Uterus (tissue), 4 donors: ENCODE results near the gene AK6. TPM values are rescaled to one million over a fixed set of nuclear protein-coding genes. Genes with fewer than 3 reads are reported as not detected.
"Not testable (repeated sequence)": the region's sequence is repeated elsewhere in the genome, so short reads cannot be mapped to it uniquely, and the experiment has no call there.

Experiments
- DNase-seq, 2 donors: peaks; one replicate each; pipeline ENCODE4 v3.0.0-alpha.2; 2019 to 2020
- H3K27ac ChIP-seq, 2 donors: fragments of 200-600 bp; sonication (generic); 1 replicate in 1 of 2; 2 replicates in 1 of 2; pipeline ENCODE4 v1.5.1; 2016 to 2018
- H3K27me3 ChIP-seq, 2 donors: fragments of 200-600 bp; sonication (generic); one replicate each; pipeline ENCODE4 v1.5.1; 2018 to 2019; ENCODE audit warnings: control low read depth in 1 of 2
- H3K36me3 ChIP-seq, 2 donors: fragments of 200-600 bp; sonication (generic); one replicate each; pipeline ENCODE4 v1.5.1; 2019; ENCODE audit warnings: control low read depth in 1 of 2
- H3K4me1 ChIP-seq, 2 donors: fragments of 200-600 bp; sonication (generic); one replicate each; pipeline ENCODE4 v1.5.1; 2018 to 2019; ENCODE audit warnings: control low read depth in 1 of 2
- H3K4me3 ChIP-seq, 2 donors: fragments of 200-600 bp; sonication (generic); 1 replicate in 1 of 2; 2 replicates in 1 of 2; pipeline ENCODE4 v1.5.1; 2018 to 2019; ENCODE audit warnings: mild to moderate bottlenecking in 1 of 2
- H3K9me3 ChIP-seq, 2 donors: fragments of 200-600 bp; sonication (generic); one replicate each; pipeline ENCODE4 v1.5.1; 2019; ENCODE audit warnings: control low read depth in 1 of 2
- CTCF ChIP-seq, 4 experiments: fragments of 200-600 bp in 2 of 4; fragments of 450-650 bp in 2 of 4; sonication (generic) in 2 of 4; IDR thresholded peaks; one replicate each; pipeline ENCODE4 v1.5.1; 2016 to 2019; ENCODE audit warnings: antibody characterized with exemption in 4 of 4, mild to moderate bottlenecking in 2 of 4, moderate library complexity in 1 of 4
- POLR2A ChIP-seq, 2 donors: fragments of 450-650 bp; IDR thresholded peaks; one replicate each; pipeline ENCODE4 v1.6.1; 2016; ENCODE audit warnings: antibody characterized with exemption in 2 of 2, mild to moderate bottlenecking in 1 of 2, moderate library complexity in 1 of 2
- intact Hi-C: fragments of 100-400 bp; cut with DNase I; formaldehyde crosslinking; loops from one replicate; pipeline ENCODE4 v1.15.1; 2023; ENCODE audit warnings: low total_unique reads
- total RNA-seq, 4 donors: library from RNA; depleted of rRNA in 3 of 4; stranded (reverse); fragments of >200 nt in 3 of 4; gene quantifications; one replicate each; pipeline versions ENCODE4 v1.1.0 to v1.2.4, GENCODE V29; 2014 to 2023
- donor health status: DM: yes; HTN: yes; CAD: no.

AK6 gene
- total RNA-seq, 4 donors from 2014 or later, result 23.6 to 36.3 (median 28.2) TPM

GRCh38 chr5:69334793-69335268 is 34.5 kb downstream of the AK6 start:
- Histone ChIP-seq H3K27me3 (no peaks in the 10 kb centered on the region), H3K4me3 (no peak overlapping the region), H3K9me3 (no peaks in the 10 kb centered on the region), H3K4me1 (no peaks in the 10 kb centered on the region), H3K27ac (no peak overlapping the region), H3K36me3 (no peaks in the 10 kb centered on the region)
- intact Hi-C loops, result no loop called here
- TF ChIP-seq POLR2A (IDR thresholded peaks at IDR 0.05) (no peak), CTCF (IDR thresholded peaks at IDR 0.05) (peak; percentile 61 to 76 (median 68))
- DNase-seq, result peak; percentile 77

- H3K9me3 ChIP-seq, intact Hi-C loops, H3K27ac ChIP-seq, H3K4me3 ChIP-seq, H3K4me1 ChIP-seq, H3K27me3 ChIP-seq, H3K36me3 ChIP-seq, DNase-seq: not testable (repeated sequence)
Measured at GRCh38 chr5:69333668-69334315, 35.5 kb downstream of the AK6 start.

- H3K27me3 ChIP-seq, result no peaks in the 10 kb centered on the region
- H3K4me3 ChIP-seq, result peak overlapping the region; percentile 49 to 60
- TF ChIP-seq POLR2A (IDR thresholded peaks at IDR 0.05), result no peak
- TF ChIP-seq CTCF (IDR thresholded peaks at IDR 0.05), result no peak
- no peak for DNase-seq
- H3K9me3 ChIP-seq, result no peaks in the 10 kb centered on the region
- peak overlapping the region; percentile 60 for H3K27ac ChIP-seq
- H3K36me3 ChIP-seq, result no peaks in the 10 kb centered on the region
- no peaks in the 10 kb centered on the region for H3K4me1 ChIP-seq
- intact Hi-C loops, result no loop called here
Measured at GRCh38 chr5:69331528-69332445, 37.5 kb downstream of the AK6 start.

GRCh38 chr5:69329905-69330489 is 39.3 kb downstream of the AK6 start:
- Histone ChIP-seq H3K9me3 (no peaks in the 10 kb centered on the region), H3K27me3 (no peaks in the 10 kb centered on the region), H3K36me3 (no peaks in the 10 kb centered on the region), H3K4me1 (no peaks in the 10 kb centered on the region), H3K27ac (no peak overlapping the region), H3K4me3 (no peak overlapping the region)
- intact Hi-C loops, result no loop called here
- TF ChIP-seq POLR2A (IDR thresholded peaks at IDR 0.05), result no peak
- DNase-seq, result no peak

GRCh38 chr5:69326365-69326764 is 43.0 kb downstream of the AK6 start:
- intact Hi-C loops, result no loop called here
- no peak for DNase-seq
- TF ChIP-seq CTCF (IDR thresholded peaks at IDR 0.05) (no peak), POLR2A (IDR thresholded peaks at IDR 0.05) (no peak)

GRCh38 chr5:69317391-69317790 is 51.9 kb downstream of the AK6 start:
- H3K4me1 ChIP-seq, result no peaks in the 10 kb centered on the region
- TF ChIP-seq POLR2A (IDR thresholded peaks at IDR 0.05), result no peak
- no peak for TF ChIP-seq CTCF (IDR thresholded peaks at IDR 0.05)
- H3K27ac ChIP-seq, result no peak overlapping the region
- intact Hi-C loops, result no loop called here
- H3K4me3 ChIP-seq, result no peak overlapping the region
- no peaks in the 10 kb centered on the region for H3K9me3 ChIP-seq
- DNase-seq, result no peak
- H3K36me3 ChIP-seq, result no peaks in the 10 kb centered on the region
- H3K27me3 ChIP-seq, result no peaks in the 10 kb centered on the region

More at GRCh38 chr5:69326365-69326764, 43.0 kb downstream of the AK6 start:
- H3K27me3 ChIP-seq, result no peaks in the 10 kb centered on the region
- H3K4me3 ChIP-seq, result no peak overlapping the region
- no peaks in the 10 kb centered on the region for H3K4me1 ChIP-seq
- no peaks in the 10 kb centered on the region for H3K9me3 ChIP-seq
- no peak overlapping the region for H3K27ac ChIP-seq
- H3K36me3 ChIP-seq, result no peaks in the 10 kb centered on the region
